Neuronal stem cell (in vitro differentiated cells): ENCODE results near the gene DPP8.
A peak's percentile ranks its signal among the peaks of the same experiment; 100 is the strongest.

Source experiments
- DNase-seq: peaks from one replicate; pipeline ENCODE4 v3.0.0-alpha.2; 2013; ENCODE audit warnings: low spot score
- H2AFZ ChIP-seq: one replicate; pipeline ENCODE4 v1.6.1; 2013; ENCODE audit warnings: mild to moderate bottlenecking, low read length, inconsistent platforms
- H2AK5ac ChIP-seq: 2 replicates; pipeline ENCODE4 v1.6.1; 2013; ENCODE audit warnings: low read depth, mild to moderate bottlenecking, inconsistent platforms, low read length, moderate library complexity, mixed read lengths
- H2BK120ac ChIP-seq: 2 replicates; pipeline ENCODE4 v1.6.1; 2013; ENCODE audit warnings: low read depth, mild to moderate bottlenecking, inconsistent platforms, low read length, moderate library complexity, mixed read lengths
- H2BK12ac ChIP-seq: one replicate; pipeline ENCODE4 v1.6.1; 2013; ENCODE audit warnings: low read length, inconsistent platforms
- H2BK15ac ChIP-seq: 2 replicates; pipeline ENCODE4 v1.6.1; 2013; ENCODE audit warnings: mild to moderate bottlenecking, low read length, inconsistent platforms, mixed read lengths
- H2BK5ac ChIP-seq: one replicate; pipeline ENCODE4 v1.6.1; 2013; ENCODE audit warnings: inconsistent platforms, mild to moderate bottlenecking, low read length, moderate library complexity
- H3K14ac ChIP-seq: one replicate; pipeline ENCODE4 v1.6.1; 2013; ENCODE audit warnings: low read length, inconsistent platforms
- H3K18ac ChIP-seq: 2 replicates; pipeline ENCODE4 v1.6.1; 2013; ENCODE audit warnings: low read length, inconsistent platforms
- H3K23ac ChIP-seq: 2 replicates; pipeline ENCODE4 v1.6.1; 2013; ENCODE audit warnings: low read depth, mild to moderate bottlenecking, mixed read lengths, low read length, inconsistent platforms; ENCODE audit not compliant: poor library complexity
- H3K27ac ChIP-seq: replicated peaks from 3 replicates; pipeline ENCODE4 v1.5.1; 2013; ENCODE audit warnings: low read length, inconsistent platforms
- H3K27me3 ChIP-seq, 3 experiments: 2 replicates each; pipeline ENCODE4 v1.6.1; 2013; ENCODE audit warnings: low read length in 3 of 3, mild to moderate bottlenecking in 2 of 3, inconsistent platforms in 1 of 3, low read depth in 1 of 3, mixed read lengths in 1 of 3, moderate library complexity in 1 of 3; ENCODE audit not compliant: control insufficient read depth in 3 of 3, insufficient read depth in 3 of 3
- H3K36me3 ChIP-seq, 2 donors: replicated peaks in 1 of 2; 2 replicates each; pipeline ENCODE4 v1.6.1; 2013; ENCODE audit warnings: low read length in 2 of 2; ENCODE audit not compliant: control insufficient read depth in 2 of 2, insufficient read depth in 2 of 2
- H3K4ac ChIP-seq: 2 replicates; pipeline ENCODE4 v1.6.1; 2013; ENCODE audit warnings: inconsistent platforms, mild to moderate bottlenecking, low read length, moderate library complexity
- H3K4me1 ChIP-seq, 2 donors: 1 replicate in 1 of 2; 2 replicates in 1 of 2; pipeline ENCODE4 v1.6.1; 2013; ENCODE audit warnings: low read length in 2 of 2, low read depth in 1 of 2; ENCODE audit not compliant: control insufficient read depth in 2 of 2, insufficient read depth in 1 of 2
- H3K4me2 ChIP-seq: one replicate; pipeline ENCODE4 v1.6.1; 2013; ENCODE audit warnings: mild to moderate bottlenecking, low read length, inconsistent platforms; ENCODE audit not compliant: insufficient read depth, poor library complexity, severe bottlenecking
- H3K4me3 ChIP-seq, 2 donors: 2 replicates each; pipeline ENCODE4 v1.5.1; 2013; ENCODE audit warnings: low read length in 2 of 2, mild to moderate bottlenecking in 2 of 2, inconsistent platforms in 1 of 2, moderate library complexity in 1 of 2
- H3K79me1 ChIP-seq: one replicate; pipeline ENCODE4 v1.6.1; 2013; ENCODE audit warnings: low read depth, mild to moderate bottlenecking, inconsistent platforms, low read length, moderate library complexity
- H3K9ac ChIP-seq: one replicate; pipeline ENCODE4 v1.6.1; 2013; ENCODE audit warnings: mild to moderate bottlenecking, low read depth, low read length, inconsistent platforms; ENCODE audit not compliant: poor library complexity
- H3K9me3 ChIP-seq, 2 donors: replicated peaks in 1 of 2; 2 replicates each; pipeline versions ENCODE3 to v1.6.1; 2013; ENCODE audit warnings: low read length in 2 of 2, mild to moderate bottlenecking in 2 of 2, inconsistent platforms in 1 of 2, low read depth in 1 of 2, mixed read lengths in 1 of 2, moderate library complexity in 1 of 2; ENCODE audit not compliant: control insufficient read depth in 2 of 2, insufficient read depth in 1 of 2
- H4K8ac ChIP-seq: one replicate; pipeline ENCODE4 v1.6.1; 2013; ENCODE audit warnings: low read depth, mild to moderate bottlenecking, inconsistent platforms, low read length, moderate library complexity
- H4K91ac ChIP-seq: one replicate; pipeline ENCODE4 v1.6.1; 2013; ENCODE audit warnings: low read length, low read depth, mild to moderate bottlenecking, inconsistent platforms; ENCODE audit not compliant: poor library complexity
- WGBS, 2 donors: extraction: QIAGEN DNeasy Blood & Tissue Kit; methylation state at CpG; one replicate each; pipeline ENCODE4 v1.1.7; 2013; ENCODE audit warnings: missing lambda C conversion rate in 2 of 2, mixed read lengths in 1 of 2; ENCODE audit not compliant: insufficient read length in 2 of 2, insufficient replicate concordance in 1 of 2; ENCODE audit errors: extremely low coverage in 2 of 2; 5-methylcytosine and 5-hydroxymethylcytosine counted together

DPP8 gene

DNA sequence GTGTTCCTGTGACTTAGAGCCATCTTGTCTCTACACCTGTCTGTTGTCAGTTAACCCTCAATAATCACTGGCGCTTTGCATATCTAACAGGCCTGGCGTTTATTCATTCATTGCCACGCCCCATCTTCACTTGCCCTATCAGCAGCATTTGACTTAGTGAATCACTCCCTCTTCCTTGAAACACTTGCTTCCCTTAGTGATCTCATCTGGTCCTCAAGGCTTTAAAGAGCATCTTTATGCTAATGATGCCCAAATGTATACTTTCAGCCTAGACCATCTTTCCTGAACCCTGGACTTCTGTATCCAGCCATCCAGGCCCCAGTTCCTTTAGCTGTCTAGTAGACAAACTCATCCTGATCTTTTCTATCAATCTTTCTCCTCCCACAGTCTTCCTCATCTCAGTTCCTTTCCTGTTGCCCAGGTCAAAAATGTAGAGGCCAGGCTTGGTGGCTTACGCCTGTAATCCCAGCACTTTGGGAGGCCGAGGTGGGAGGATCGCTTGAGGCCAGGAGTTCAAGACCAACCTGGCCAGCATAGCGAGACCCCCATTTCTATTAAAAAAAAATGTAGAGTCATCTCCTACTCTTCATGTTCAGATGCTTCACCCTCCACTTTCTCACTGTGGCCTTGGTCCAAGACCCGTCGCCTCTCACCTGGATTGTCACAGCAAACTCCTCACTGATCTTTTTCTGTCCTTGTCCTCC lies 93.4 kb downstream of the DPP8 start:
- DNase-seq = no peak
- no peak overlapping the region for H2BK15ac ChIP-seq
- H3K4me1 ChIP-seq = peaks cover 23 to 28% of the 10 kb centered on the region in 2 donors
- no peak overlapping the region for H2BK12ac ChIP-seq
- no peaks in the 10 kb centered on the region for H3K9me3 ChIP-seq
- no peak overlapping the region for H3K18ac ChIP-seq
- no peak overlapping the region for H3K27ac ChIP-seq
- no peak overlapping the region for H2AK5ac ChIP-seq
- H4K8ac ChIP-seq = no peak overlapping the region
- H2AFZ ChIP-seq = no peak overlapping the region
- peaks cover 0 to 5% of the 10 kb centered on the region in 2 donors for H3K36me3 ChIP-seq
- no CpG with 5 or more reads among the region's 9 CpGs for WGBS, 2 donors
- no peak overlapping the region for H3K14ac ChIP-seq
- no peak overlapping the region for H4K91ac ChIP-seq
- no peak overlapping the region for H3K4me3 ChIP-seq
- peaks cover 7% of the 10 kb centered on the region for H3K79me1 ChIP-seq
- H2BK5ac ChIP-seq = no peak overlapping the region
- H3K4me2 ChIP-seq = no peak overlapping the region
- H3K23ac ChIP-seq = no peak overlapping the region
- no peak overlapping the region for H3K9ac ChIP-seq
- H3K27me3 ChIP-seq = no peaks in the 10 kb centered on the region
- H2BK120ac ChIP-seq = no peak overlapping the region
- H3K4ac ChIP-seq = no peak overlapping the region

DNA sequence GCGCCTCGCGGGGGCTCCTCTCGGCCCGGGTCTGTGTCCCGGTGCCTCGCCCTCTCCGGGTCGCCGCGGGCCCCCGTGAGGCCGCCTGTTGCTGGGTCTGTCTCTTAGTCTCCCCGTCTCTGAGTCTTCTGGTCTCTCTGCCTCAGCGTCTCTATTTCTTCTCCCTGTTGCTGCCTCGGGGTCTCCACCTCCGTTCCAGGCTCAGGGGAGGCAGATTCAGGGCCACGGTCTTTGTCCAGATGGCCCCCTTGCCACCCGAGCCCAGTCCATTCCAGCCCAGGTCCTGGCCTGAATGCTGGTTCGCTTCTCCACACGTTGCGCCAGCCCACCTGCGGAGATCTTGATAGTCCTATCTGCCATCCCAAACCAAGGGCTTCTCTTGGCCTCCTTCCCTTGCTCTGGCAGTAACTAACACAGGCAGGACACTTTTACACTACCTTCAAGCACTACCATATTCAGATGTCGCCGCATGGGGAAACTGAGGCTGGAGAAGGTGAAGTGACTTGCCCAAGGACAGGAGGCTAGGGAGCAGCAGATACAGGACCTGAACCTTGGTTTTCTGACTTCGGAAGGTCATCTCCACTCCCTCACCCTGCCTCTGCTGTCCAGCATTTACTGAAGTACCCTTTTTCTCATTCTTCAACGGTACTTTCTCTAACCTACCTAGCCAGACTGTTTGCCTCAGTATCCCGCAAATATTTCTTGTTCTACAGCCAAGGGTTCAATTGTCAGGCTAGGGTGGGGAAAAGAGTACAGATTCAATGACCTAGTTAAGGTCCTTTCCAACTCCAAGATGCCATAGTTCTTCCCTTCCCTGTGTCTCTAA lies 94.1 kb downstream of the DPP8 start:
- Histone ChIP-seq H3K79me1 (peaks cover 7% of the 10 kb centered on the region), H4K91ac (peak overlapping the region; percentile 73), H3K14ac (peak overlapping the region; percentile 25), H2AK5ac (peak overlapping the region; percentile 41), H2BK120ac (peak overlapping the region; percentile 83), H2BK5ac (peak overlapping the region; percentile 99), H3K36me3 (peaks cover 0 to 12% of the 10 kb centered on the region in 2 donors), H2AFZ (peak overlapping the region; percentile 93), H3K4me1 (peaks cover 27 to 28% of the 10 kb centered on the region in 2 donors), H2BK12ac (peak overlapping the region; percentile 98), H3K4me2 (peak overlapping the region; percentile 85), H3K9me3 (no peaks in the 10 kb centered on the region), H3K27ac (peak overlapping the region; percentile 61), H3K23ac (peak overlapping the region; percentile 95), H3K9ac (peak overlapping the region; percentile 88), H3K18ac (peak overlapping the region; percentile 97), H3K4me3 (peak overlapping the region; percentile 92 to 93), H2BK15ac (peak overlapping the region; percentile 100), H3K27me3 (no peaks in the 10 kb centered on the region), H4K8ac (no peak overlapping the region), H3K4ac (peak overlapping the region; percentile 79)
- WGBS, 2 donors = no CpG with 5 or more reads among the region's 28 CpGs
- no peak for DNase-seq

DNA sequence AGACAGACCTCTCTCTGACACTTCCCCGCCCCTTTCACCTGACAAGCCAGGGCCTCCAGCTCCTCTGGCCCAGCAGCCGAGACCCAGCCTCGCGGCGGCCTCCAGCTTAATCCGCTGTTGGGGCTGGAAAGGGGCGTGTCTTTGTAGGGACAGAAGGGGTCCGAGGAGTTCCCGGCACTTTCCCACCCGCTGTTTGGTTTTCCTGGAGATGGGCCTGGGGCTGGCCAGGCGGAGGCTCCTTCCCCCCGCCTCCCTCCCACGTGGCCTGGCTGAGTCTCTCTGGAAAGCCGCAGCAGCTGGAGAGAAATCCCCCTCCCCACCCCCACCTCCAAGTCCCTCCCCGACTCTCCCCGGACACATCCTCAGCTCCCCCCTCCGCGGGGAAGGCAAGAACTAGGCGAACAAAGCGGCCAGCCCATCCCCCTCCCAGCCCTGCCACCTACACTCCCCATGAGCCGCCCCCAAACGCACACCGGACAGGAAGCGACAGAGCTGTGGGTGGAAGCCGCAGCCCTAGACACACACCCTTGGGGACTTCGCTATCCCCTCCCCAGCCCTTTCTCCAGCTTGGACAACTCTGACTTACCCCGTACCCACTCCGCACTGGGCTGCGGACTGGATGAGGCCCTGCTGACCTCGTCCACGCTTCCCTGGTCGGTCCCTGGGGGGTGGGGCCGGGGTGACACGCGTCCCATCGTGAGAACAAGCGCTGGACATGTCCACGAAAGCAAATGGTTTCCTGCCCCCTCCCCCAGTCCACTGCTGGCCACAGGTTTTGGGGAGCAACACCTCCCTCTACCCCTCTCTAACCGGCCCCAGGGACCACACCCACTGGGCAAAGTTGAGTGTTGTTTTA lies 95.9 kb downstream of the DPP8 start:
- peak overlapping the region; percentile 92 for H2AFZ ChIP-seq
- H2BK15ac ChIP-seq = peak overlapping the region; percentile 95
- H2AK5ac ChIP-seq = peak overlapping the region; percentile 97
- H3K4me2 ChIP-seq = peak overlapping the region; percentile 100
- peaks cover 37 to 42% of the 10 kb centered on the region in 2 donors for H3K4me1 ChIP-seq
- WGBS, 2 donors = no CpG with 5 or more reads among the region's 39 CpGs
- peak overlapping the region; percentile 81 for H3K4ac ChIP-seq
- peak overlapping the region; percentile 81 for H3K23ac ChIP-seq
- H3K14ac ChIP-seq = peak overlapping the region; percentile 82
- peak overlapping the region; percentile 100 for H3K18ac ChIP-seq
- peaks cover 0 to 16% of the 10 kb centered on the region in 2 donors for H3K36me3 ChIP-seq
- no peaks in the 10 kb centered on the region for H3K27me3 ChIP-seq
- no peaks in the 10 kb centered on the region for H3K9me3 ChIP-seq
- peak overlapping the region; percentile 95 for H4K8ac ChIP-seq
- H2BK120ac ChIP-seq = peak overlapping the region; percentile 76
- H2BK5ac ChIP-seq = peak overlapping the region; percentile 99
- DNase-seq = peak; percentile 97
- H4K91ac ChIP-seq = peak overlapping the region; percentile 48
- H3K9ac ChIP-seq = peak overlapping the region; percentile 99
- peak overlapping the region; percentile 92 to 93 for H3K4me3 ChIP-seq
- H2BK12ac ChIP-seq = peak overlapping the region; percentile 85
- peaks cover 7% of the 10 kb centered on the region for H3K79me1 ChIP-seq
- H3K27ac ChIP-seq = peak overlapping the region; percentile 100
